Measurements from ENCODE around the gene PIP5K1A.
"Not testable (repeated sequence)": the region's sequence is repeated elsewhere in the genome, so short reads cannot be mapped to it uniquely, and the experiment has no call there.

The PIP5K1A gene

GRCh38 chr1:151254217-151255213 is 56.2 kb downstream of the PIP5K1A start, which contains the start of gene PSMD4:
TSS of gene PSMD4 (plus strand) at chr1:151254734. CDS start at chr1:151254783, 49 bp downstream.
- peak within 1 kb of the TSS; percentile 94 for H3K4me3 ChIP-seq (ENCODE audit: low read depth, low read length)

- H3K4me3 ChIP-seq (ENCODE audit: low read depth, low read length), result peak overlapping the region; percentile 94
Observed at GRCh38 chr1:151255381-151255780, 57.0 kb downstream of the PIP5K1A start.

- H3K4me3 ChIP-seq (ENCODE audit: low read depth, low read length), result no peak overlapping the region
Observed at GRCh38 chr1:151259351-151259750, 61.0 kb downstream of the PIP5K1A start.

GRCh38 chr1:151265446-151266236 is 67.3 kb downstream of the PIP5K1A start:
- H3K4me3 ChIP-seq (ENCODE audit: low read depth, low read length), result no peak overlapping the region

GRCh38 chr1:151266315-151266714 is 68.0 kb downstream of the PIP5K1A start:
- H3K4me3 ChIP-seq (ENCODE audit: low read depth, low read length), result no peak overlapping the region

- no peak overlapping the region for H3K4me3 ChIP-seq (ENCODE audit: low read depth, low read length)
Observed at GRCh38 chr1:151266821-151267220, 68.5 kb downstream of the PIP5K1A start.

- no peak overlapping the region for H3K4me3 ChIP-seq (ENCODE audit: low read depth, low read length)
Observed at GRCh38 chr1:151267760-151268159, 69.4 kb downstream of the PIP5K1A start.

GRCh38 chr1:151273924-151274466 is 75.6 kb downstream of the PIP5K1A start:
- no peak overlapping the region for H3K4me3 ChIP-seq (ENCODE audit: low read depth, low read length)

GRCh38 chr1:151275341-151275740 is 77.0 kb downstream of the PIP5K1A start:
- not testable (repeated sequence) for H3K4me3 ChIP-seq (ENCODE audit: low read depth, low read length)

GRCh38 chr1:151277249-151277648 is 78.9 kb downstream of the PIP5K1A start:
- no peak overlapping the region for H3K4me3 ChIP-seq (ENCODE audit: low read depth, low read length)

- H3K4me3 ChIP-seq (ENCODE audit: low read depth, low read length), result peak overlapping the region; percentile 98
Observed at GRCh38 chr1:151281225-151281968, 83.0 kb downstream of the PIP5K1A start.

- H3K4me3 ChIP-seq (ENCODE audit: low read depth, low read length), result peak within 1 kb of the TSS; percentile 98
Observed at GRCh38 chr1:151281969-151282882, 83.9 kb downstream of the PIP5K1A start, which contains the start of gene ZNF687. TSS of gene ZNF687 (plus strand) at chr1:151282299. CDS start at chr1:151286292, 3,993 bp downstream.

- H3K4me3 ChIP-seq (ENCODE audit: low read depth, low read length), result peak overlapping the region; percentile 71
Observed at GRCh38 chr1:151282883-151283725, 84.8 kb downstream of the PIP5K1A start.

GRCh38 chr1:151284013-151284577 is 85.7 kb downstream of the PIP5K1A start:
- no peak overlapping the region for H3K4me3 ChIP-seq (ENCODE audit: low read depth, low read length)

- no peak overlapping the region for H3K4me3 ChIP-seq (ENCODE audit: low read depth, low read length)
Observed at GRCh38 chr1:151286619-151287340, 88.4 kb downstream of the PIP5K1A start.

- H3K4me3 ChIP-seq (ENCODE audit: low read depth, low read length), result no peak overlapping the region
Observed at GRCh38 chr1:151287341-151287699, 89.0 kb downstream of the PIP5K1A start.

GRCh38 chr1:151287767-151288500 is 89.6 kb downstream of the PIP5K1A start:
- no peak overlapping the region for H3K4me3 ChIP-seq (ENCODE audit: low read depth, low read length)
